Panc1 (cell line): ENCODE measurements around the gene TRIM43. TPM values are rescaled to one million over a fixed set of nuclear protein-coding genes. Genes with fewer than 3 reads are reported as not detected.
"Not testable (repeated sequence)": the region's sequence is repeated elsewhere in the genome, so short reads cannot be mapped to it uniquely, and the experiment has no call there.

Experiments
- ATAC-seq: fragments of 200-7000 bp; cut with Tn5 transposase; 2 replicates; pipeline ENCODE4 v1.9.1; 2020; ENCODE audit warnings: mild to moderate bottlenecking, moderate library complexity
- BruUV-seq: library from RNA; stranded (reverse); fragments of 400-500 nt; replicated peaks from 2 replicates; lab custom pipeline; 2021; lab: Mats Ljungman, UMichigan
- CTCF ChIA-PET: fragments of 300-600 bp; sonication (Branson Sonifier 250); formaldehyde crosslinking; loops from one replicate; lab custom pipeline; 2022; ENCODE audit warnings: antibody characterized with exemption; lab: Charles Lee
- POLR2A ChIA-PET: fragments of 300-600 bp; sonication (Branson Sonifier 250); formaldehyde crosslinking; loops from one replicate; lab custom pipeline; 2022; ENCODE audit warnings: antibody characterized with exemption; lab: Charles Lee
- DNase-seq: peaks from one replicate; pipeline ENCODE4 v3.0.0-alpha.2; 2010; ENCODE audit warnings: low read depth, low spot score
- H3K27ac ChIP-seq: 2 replicates; pipeline ENCODE4 v1.5.1; 2011; ENCODE audit warnings: mild to moderate bottlenecking, low read length, inconsistent platforms
- H3K27me3 ChIP-seq: fragments of 200-500 bp; sonication (Bioruptor generic); 2 replicates; pipeline ENCODE4 v1.6.0; 2014; ENCODE audit warnings: low read length, inconsistent platforms; ENCODE audit not compliant: control insufficient read depth, insufficient read depth
- H3K36me3 ChIP-seq: fragments of 200-500 bp; sonication (Bioruptor generic); 2 replicates; pipeline ENCODE4 v1.5.1; 2014; ENCODE audit warnings: inconsistent platforms, mild to moderate bottlenecking, low read length, moderate library complexity; ENCODE audit not compliant: control insufficient read depth, insufficient read depth
- H3K4me1 ChIP-seq: 2 replicates; pipeline ENCODE4 v1.5.1; 2011; ENCODE audit warnings: inconsistent platforms, mild to moderate bottlenecking, low read length, moderate library complexity; ENCODE audit not compliant: control insufficient read depth, insufficient read depth
- H3K4me3 ChIP-seq, 2 experiments: 2 replicates each; pipeline ENCODE4 v1.5.1; 2011 to 2012; ENCODE audit warnings: low read depth in 2 of 2, low read length in 2 of 2, mild to moderate bottlenecking in 2 of 2, inconsistent platforms in 1 of 2, moderate library complexity in 1 of 2
- H3K9me3 ChIP-seq: fragments of 200-500 bp; sonication (Bioruptor generic); 2 replicates; pipeline ENCODE4 v1.5.1; 2014; ENCODE audit warnings: low read depth, mild to moderate bottlenecking, inconsistent platforms, low read length, moderate library complexity; ENCODE audit not compliant: control insufficient read depth, insufficient read depth
- POLR2AphosphoS5 ChIP-seq: IDR thresholded peaks from 2 replicates; pipeline ENCODE4 v1.6.1; 2012; ENCODE audit warnings: mild to moderate bottlenecking, low read depth, low read length, moderate library complexity
- SIN3A ChIP-seq: IDR thresholded peaks from 2 replicates; pipeline ENCODE4 v1.6.1; 2012; ENCODE audit warnings: low read depth, mild to moderate bottlenecking, low read length, moderate library complexity, borderline replicate concordance; ENCODE audit not compliant: insufficient read depth
- TCF7L2 ChIP-seq: IDR thresholded peaks from 2 replicates; pipeline ENCODE4 v1.6.1; 2011; ENCODE audit warnings: mild to moderate bottlenecking, low read depth, low read length, inconsistent platforms
- in situ Hi-C: cut with HindIII; loops from 2 replicates; pipeline ENCODE4 v1.10.0; 2016; ENCODE audit warnings: low sequenced_read_pairs, low pct_unique_long_range_greater_than_20kb
- intact Hi-C: fragments of 100-400 bp; cut with micrococcal nuclease; formaldehyde crosslinking; loops from one replicate; pipeline ENCODE4 v1.10.0; 2022; ENCODE audit not compliant: unreplicated experiment
- total RNA-seq: library from RNA; stranded (reverse); gene quantifications from one replicate; pipeline ENCODE4 v1.2.1, GENCODE V29; 2021; ENCODE audit not compliant: unreplicated experiment
- TF ChIP-seq, protein P1 (sequence below): fragments of 450-650 bp; IDR thresholded peaks from 2 replicates; pipeline ENCODE4 v1.5.1; 2017; ENCODE audit warnings: mild to moderate bottlenecking
- TF ChIP-seq, protein P2 (sequence below), 2 experiments: IDR thresholded peaks; 2 replicates each; pipeline ENCODE4 v1.6.1; 2011 to 2012; ENCODE audit warnings: low read depth in 2 of 2, control low read depth in 1 of 2, low read length in 1 of 2, mild to moderate bottlenecking in 1 of 2, moderate library complexity in 1 of 2; ENCODE audit not compliant: insufficient read depth in 1 of 2

Gene TRIM43
- total RNA-seq, 1 experiment from 2014 or later, result not detected

- no peak overlapping the region for H3K4me3 ChIP-seq
- in situ Hi-C loops, result no loop called here
- H3K27ac ChIP-seq, result no peak overlapping the region
- H3K4me1 ChIP-seq, result no peaks in the 10 kb centered on the region
- ATAC-seq (no peak), DNase-seq (no peak)
- H3K36me3 ChIP-seq, result no peaks in the 10 kb centered on the region
- H3K9me3 ChIP-seq, result no peaks in the 10 kb centered on the region
- CTCF ChIA-PET, result no interaction called here
- peaks cover 6% of the 10 kb centered on the region; the same call in 1 of the 2 replicates for H3K27me3 ChIP-seq
- POLR2A ChIA-PET, result no interaction called here
- intact Hi-C loops, result no loop called here
- no TSS peak for BruUV-seq
- TF ChIP-seq, protein P1, sequence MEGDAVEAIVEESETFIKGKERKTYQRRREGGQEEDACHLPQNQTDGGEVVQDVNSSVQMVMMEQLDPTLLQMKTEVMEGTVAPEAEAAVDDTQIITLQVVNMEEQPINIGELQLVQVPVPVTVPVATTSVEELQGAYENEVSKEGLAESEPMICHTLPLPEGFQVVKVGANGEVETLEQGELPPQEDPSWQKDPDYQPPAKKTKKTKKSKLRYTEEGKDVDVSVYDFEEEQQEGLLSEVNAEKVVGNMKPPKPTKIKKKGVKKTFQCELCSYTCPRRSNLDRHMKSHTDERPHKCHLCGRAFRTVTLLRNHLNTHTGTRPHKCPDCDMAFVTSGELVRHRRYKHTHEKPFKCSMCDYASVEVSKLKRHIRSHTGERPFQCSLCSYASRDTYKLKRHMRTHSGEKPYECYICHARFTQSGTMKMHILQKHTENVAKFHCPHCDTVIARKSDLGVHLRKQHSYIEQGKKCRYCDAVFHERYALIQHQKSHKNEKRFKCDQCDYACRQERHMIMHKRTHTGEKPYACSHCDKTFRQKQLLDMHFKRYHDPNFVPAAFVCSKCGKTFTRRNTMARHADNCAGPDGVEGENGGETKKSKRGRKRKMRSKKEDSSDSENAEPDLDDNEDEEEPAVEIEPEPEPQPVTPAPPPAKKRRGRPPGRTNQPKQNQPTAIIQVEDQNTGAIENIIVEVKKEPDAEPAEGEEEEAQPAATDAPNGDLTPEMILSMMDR, result no peak
- TF ChIP-seq POLR2AphosphoS5 (no peak), TCF7L2 (no peak), SIN3A (no peak)
- TF ChIP-seq, protein P2, sequence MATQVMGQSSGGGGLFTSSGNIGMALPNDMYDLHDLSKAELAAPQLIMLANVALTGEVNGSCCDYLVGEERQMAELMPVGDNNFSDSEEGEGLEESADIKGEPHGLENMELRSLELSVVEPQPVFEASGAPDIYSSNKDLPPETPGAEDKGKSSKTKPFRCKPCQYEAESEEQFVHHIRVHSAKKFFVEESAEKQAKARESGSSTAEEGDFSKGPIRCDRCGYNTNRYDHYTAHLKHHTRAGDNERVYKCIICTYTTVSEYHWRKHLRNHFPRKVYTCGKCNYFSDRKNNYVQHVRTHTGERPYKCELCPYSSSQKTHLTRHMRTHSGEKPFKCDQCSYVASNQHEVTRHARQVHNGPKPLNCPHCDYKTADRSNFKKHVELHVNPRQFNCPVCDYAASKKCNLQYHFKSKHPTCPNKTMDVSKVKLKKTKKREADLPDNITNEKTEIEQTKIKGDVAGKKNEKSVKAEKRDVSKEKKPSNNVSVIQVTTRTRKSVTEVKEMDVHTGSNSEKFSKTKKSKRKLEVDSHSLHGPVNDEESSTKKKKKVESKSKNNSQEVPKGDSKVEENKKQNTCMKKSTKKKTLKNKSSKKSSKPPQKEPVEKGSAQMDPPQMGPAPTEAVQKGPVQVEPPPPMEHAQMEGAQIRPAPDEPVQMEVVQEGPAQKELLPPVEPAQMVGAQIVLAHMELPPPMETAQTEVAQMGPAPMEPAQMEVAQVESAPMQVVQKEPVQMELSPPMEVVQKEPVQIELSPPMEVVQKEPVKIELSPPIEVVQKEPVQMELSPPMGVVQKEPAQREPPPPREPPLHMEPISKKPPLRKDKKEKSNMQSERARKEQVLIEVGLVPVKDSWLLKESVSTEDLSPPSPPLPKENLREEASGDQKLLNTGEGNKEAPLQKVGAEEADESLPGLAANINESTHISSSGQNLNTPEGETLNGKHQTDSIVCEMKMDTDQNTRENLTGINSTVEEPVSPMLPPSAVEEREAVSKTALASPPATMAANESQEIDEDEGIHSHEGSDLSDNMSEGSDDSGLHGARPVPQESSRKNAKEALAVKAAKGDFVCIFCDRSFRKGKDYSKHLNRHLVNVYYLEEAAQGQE (IDR thresholded peaks at IDR 0.05; ENCODE audit: insufficient read depth in 1 of 2, low read depth in 2 of 2, low read length in 1 of 2), result no peak
Observed at GRCh38 chr2:95578539-95578938, 13.3 kb upstream of the TRIM43 start.

DNA sequence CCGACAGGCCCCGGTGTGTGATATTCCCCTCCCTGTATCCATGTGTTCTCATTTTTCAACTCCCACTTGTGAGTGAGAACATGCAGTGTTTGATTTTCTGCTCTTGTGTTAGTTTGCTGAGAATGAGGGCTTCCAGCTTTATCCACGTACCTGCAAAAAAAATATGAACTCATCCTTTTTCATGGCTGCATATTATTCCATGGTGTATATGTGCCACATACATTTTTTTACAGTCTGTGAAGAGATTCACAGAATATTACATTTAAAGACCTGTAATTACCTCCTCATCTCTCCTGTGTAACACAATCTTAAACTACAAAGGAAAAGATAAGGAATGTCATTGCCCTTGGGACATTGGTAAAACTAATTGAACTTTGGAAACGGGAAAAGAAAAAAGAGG lies 8.3 kb upstream of the TRIM43 start:
- BruUV-seq, H3K9me3 ChIP-seq, H3K27ac ChIP-seq, CTCF ChIA-PET, ATAC-seq, intact Hi-C loops, H3K4me3 ChIP-seq, H3K27me3 ChIP-seq, H3K4me1 ChIP-seq, DNase-seq, POLR2A ChIA-PET, H3K36me3 ChIP-seq, in situ Hi-C loops: not testable (repeated sequence)

- H3K27ac ChIP-seq, H3K27me3 ChIP-seq, H3K36me3 ChIP-seq, in situ Hi-C loops, H3K9me3 ChIP-seq, BruUV-seq, H3K4me3 ChIP-seq, ATAC-seq, intact Hi-C loops, CTCF ChIA-PET, H3K4me1 ChIP-seq, POLR2A ChIA-PET, DNase-seq: not testable (repeated sequence)
Observed at GRCh38 chr2:95584321-95584720, 7.5 kb upstream of the TRIM43 start.

- ATAC-seq, BruUV-seq, CTCF ChIA-PET: not testable (repeated sequence)
Observed at GRCh38 chr2:95589777-95590536, 1.8 kb upstream of the TRIM43 start.

GRCh38 chr2:95592973-95593372 lies 1.2 kb downstream of the TRIM43 start:
- BruUV-seq, H3K4me1 ChIP-seq, H3K27ac ChIP-seq, H3K9me3 ChIP-seq, H3K4me3 ChIP-seq, POLR2A ChIA-PET, H3K27me3 ChIP-seq, intact Hi-C loops, H3K36me3 ChIP-seq, DNase-seq, ATAC-seq, CTCF ChIA-PET, in situ Hi-C loops: not testable (repeated sequence)

More at GRCh38 chr2:95589777-95590536, 1.8 kb upstream of the TRIM43 start:
- intact Hi-C loops, H3K27me3 ChIP-seq, H3K36me3 ChIP-seq, in situ Hi-C loops, DNase-seq, POLR2A ChIA-PET, H3K4me3 ChIP-seq, H3K9me3 ChIP-seq, H3K4me1 ChIP-seq, H3K27ac ChIP-seq: not testable (repeated sequence)
